Activated CD8-positive, alpha-beta memory T cell treated with anti-CD3 and anti-CD28 coated beads, Interleukin-2, amount 10 ng/mL, durations not matched to agents 7 days and 5 days (primary cell): ENCODE data around the gene DVL2. TPM values are rescaled to one million over a fixed set of nuclear protein-coding genes. Genes with fewer than 3 reads are reported as not detected.
A peak's percentile ranks its signal among the peaks of the same experiment; 100 is the strongest.

Experiments
- ATAC-seq: fragments of 150-1000 bp; cut with Tn5 transposase; one replicate; pipeline ENCODE4 v1.10.0; 2021; ENCODE audit warnings: moderate library complexity
- CTCF ChIA-PET: fragments of 350-600 bp; sonication (Branson Sonifier 250); formaldehyde crosslinking; loops from one replicate; lab custom pipeline; 2021; ENCODE audit warnings: antibody characterized with exemption; lab: Charles Lee
- DNase-seq: peaks from one replicate; pipeline ENCODE4 v3.0.0-alpha.2; 2020
- H3K27ac Mint-ChIP-seq: one replicate; pipeline ENCODE4 v1.8.0; 2021; ENCODE audit warnings: mild to moderate bottlenecking, mixed read lengths
- H3K27me3 Mint-ChIP-seq: one replicate; pipeline ENCODE4 v1.8.0; 2021; ENCODE audit warnings: mixed read lengths
- H3K36me3 Mint-ChIP-seq: one replicate; pipeline ENCODE4 v1.8.0; 2021; ENCODE audit warnings: mild to moderate bottlenecking, mixed read lengths
- H3K4me1 Mint-ChIP-seq: one replicate; pipeline ENCODE4 v1.8.0; 2021; ENCODE audit warnings: mixed read lengths
- H3K4me3 Mint-ChIP-seq: one replicate; pipeline ENCODE4 v1.8.0; 2021; ENCODE audit warnings: mild to moderate bottlenecking, moderate library complexity, mixed read lengths
- H3K9me3 Mint-ChIP-seq: one replicate; pipeline ENCODE4 v1.8.0; 2022; ENCODE audit warnings: low read depth, mixed read lengths
- microRNA-seq: library from miRNA; unstranded; fragments of <30 nt; microRNA quantifications from one replicate; pipeline ENCODE4 v1.2.0, GENCODE V29; 2022
- total RNA-seq, 2 experiments: library from RNA; stranded (reverse); gene quantifications; one replicate each; pipeline ENCODE4 v1.2.3, GENCODE V29; 2021

DVL2 gene
- total RNA-seq, 2 experiments from 2014 or later = 52.7 to 62.0 TPM

DNA sequence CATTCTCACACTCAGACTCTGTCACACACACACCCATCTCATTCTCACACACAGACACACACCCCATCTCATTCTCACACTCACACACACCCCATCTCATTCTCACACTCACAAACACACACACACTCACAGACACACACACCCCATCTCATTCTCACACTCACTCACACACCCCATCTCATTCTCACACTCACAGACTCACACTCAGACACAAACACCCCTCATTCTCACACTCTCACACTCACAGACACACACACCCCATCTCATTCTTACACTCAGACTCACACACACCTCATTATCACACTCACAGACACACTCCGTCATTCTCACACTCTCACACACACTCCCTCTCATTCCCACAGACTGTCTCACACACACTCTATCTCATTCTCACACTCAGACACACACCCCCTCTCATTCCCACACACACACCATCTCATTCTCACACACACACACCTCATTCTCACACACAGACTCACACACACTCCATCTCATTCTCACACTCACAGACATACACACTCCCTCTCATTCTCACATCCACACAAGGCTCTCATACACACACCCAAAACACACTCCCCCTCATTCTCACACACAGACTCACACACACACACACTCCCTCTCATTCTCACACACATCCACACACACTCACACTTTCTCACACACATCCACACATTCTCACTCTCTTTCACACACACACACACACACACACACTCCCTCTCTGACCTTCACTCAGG is 58.0 kb downstream of the DVL2 start:
- H3K9me3 Mint-ChIP-seq = no peaks in the 10 kb centered on the region
- no peak overlapping the region for H3K27ac Mint-ChIP-seq
- no peaks in the 10 kb centered on the region for H3K36me3 Mint-ChIP-seq
- DNase-seq = no peak
- CTCF ChIA-PET = interaction anchor here (1.3 to 3.6 kb wide), 10 partner anchors 9 to 153 kb away, joined by 4 to 41 read pairs (median 8); partner anchors contain the start of genes BCL6B, SLC16A11 and SLC16A13
- H3K27me3 Mint-ChIP-seq = peaks cover 14% of the 10 kb centered on the region
- H3K4me1 Mint-ChIP-seq = peaks cover 9% of the 10 kb centered on the region
- no peak overlapping the region for H3K4me3 Mint-ChIP-seq
- ATAC-seq = no peak

Small RNA genes lying within 50 kb of the gene (microRNA-seq; reads per million reads assigned to microRNA genes)
- 2,723 reads per million, percentile 89 among the genes with 10 or more reads in this experiment for gene MIR324

Other genes with a start within 250 kb of the DVL2 start
- gene ALOX12, start 238.5 kb downstream of the DVL2 start, total RNA-seq = not detected
- gene RNASEK, start 221.9 kb downstream of the DVL2 start, total RNA-seq = 100 to 1,000 TPM; 121 to 205 TPM
- gene BCL6B, start 211.5 kb downstream of the DVL2 start, total RNA-seq = 1 to 10 TPM in 1 of 2 experiments, under 1 TPM in 1; 0.85 to 6.7 TPM
- 10 to 100 TPM; 19.0 to 34.1 TPM for gene SLC16A13, start 198.5 kb downstream of the DVL2 start, total RNA-seq
- gene SLC16A11, start 190.4 kb downstream of the DVL2 start, total RNA-seq = 1 to 10 TPM; 1.2 to 1.3 TPM
- not detected for gene CLEC10A, start 154.3 kb downstream of the DVL2 start, total RNA-seq
- gene ASGR2, start 119.7 kb downstream of the DVL2 start, total RNA-seq = not detected
- under 1 TPM; 0.35 to 0.38 TPM for gene ASGR1, start 55.1 kb downstream of the DVL2 start, total RNA-seq
- gene DLG4, start 14.7 kb downstream of the DVL2 start, total RNA-seq = 1 to 10 TPM; 4.9 to 5.3 TPM
- gene ACADVL, start 14.6 kb downstream of the DVL2 start, total RNA-seq = 100 to 1,000 TPM; 411 to 423 TPM
- 10 to 100 TPM; 42.1 to 53.2 TPM for gene PHF23, start 4.9 kb upstream of the DVL2 start, total RNA-seq
- gene GABARAP, start 7.9 kb upstream of the DVL2 start, total RNA-seq = 100 to 1,000 TPM; 207 to 231 TPM
- 100 to 1,000 TPM; 162 to 192 TPM for gene CTDNEP1, start 17.2 kb upstream of the DVL2 start, total RNA-seq
- 10 to 100 TPM; 56.5 to 70.4 TPM for gene ELP5, start 17.7 kb upstream of the DVL2 start, total RNA-seq
- gene CLDN7, start 28.0 kb upstream of the DVL2 start, total RNA-seq = 1 to 10 TPM in 1 of 2 experiments, under 1 TPM in 1; 0.66 to 1.9 TPM
- not detected for gene SLC2A4, start 47.2 kb upstream of the DVL2 start, total RNA-seq
- 1 to 10 TPM in 1 of 2 experiments, under 1 TPM in 1; 0.35 to 1.4 TPM for gene YBX2, start 60.1 kb upstream of the DVL2 start, total RNA-seq
- gene EIF5A, start 73.1 kb upstream of the DVL2 start, total RNA-seq = 100 to 1,000 TPM; 575 to 853 TPM
- 10 to 100 TPM; 83.7 to 85.1 TPM for gene GPS2, start 80.8 kb upstream of the DVL2 start, total RNA-seq
- 10 to 100 TPM; 43.7 to 44.8 TPM for gene NEURL4, start 94.8 kb upstream of the DVL2 start, total RNA-seq
- 100 to 1,000 TPM; 594 to 712 TPM for gene ACAP1, start 102.0 kb upstream of the DVL2 start, total RNA-seq
- gene KCTD11, start 117.6 kb upstream of the DVL2 start, total RNA-seq = 1 to 10 TPM; 6.0 to 6.1 TPM
- not detected for gene TMEM95, start 120.6 kb upstream of the DVL2 start, total RNA-seq
- under 1 TPM; 0.54 to 0.61 TPM for gene TNK1, start 146.6 kb upstream of the DVL2 start, total RNA-seq
- 10 to 100 TPM; 65.5 to 74.2 TPM for gene PLSCR3, start 160.0 kb upstream of the DVL2 start, total RNA-seq
- 10 to 100 TPM; 47.5 to 56.1 TPM for gene TMEM256, start 169.6 kb upstream of the DVL2 start, total RNA-seq
- gene NLGN2, start 173.3 kb upstream of the DVL2 start, total RNA-seq = 1 to 10 TPM; 2.0 to 3.5 TPM
- not detected for gene SPEM1, start 185.8 kb upstream of the DVL2 start, total RNA-seq
- gene SPEM2, start 191.1 kb upstream of the DVL2 start, total RNA-seq = not detected
- not detected for gene SPEM3, start 194.3 kb upstream of the DVL2 start, total RNA-seq
- 10 to 100 TPM; 13.9 to 16.7 TPM for gene TMEM102, start 200.9 kb upstream of the DVL2 start, total RNA-seq
- gene FGF11, start 205.0 kb upstream of the DVL2 start, total RNA-seq = 1 to 10 TPM; 3.6 to 4.1 TPM
- gene CHRNB1, start 210.5 kb upstream of the DVL2 start, total RNA-seq = 10 to 100 TPM; 10.4 to 13.1 TPM
- 10 to 100 TPM; 24.5 to 27.7 TPM for gene ZBTB4, start 245.1 kb upstream of the DVL2 start, total RNA-seq
- not detected for gene SLC35G6, start 246.9 kb upstream of the DVL2 start, total RNA-seq
- 100 to 1,000 TPM; 198 to 228 TPM for gene POLR2A, start 249.8 kb upstream of the DVL2 start, total RNA-seq